Natural killer cell treated with Interleukin-12 subunit alpha and Interleukin-12 subunit beta and Interleukin-15 and Interleukin-18, amount 100 ng/mL, for 72 hours (primary cell): ENCODE results near the gene RIMBP2. TPM values are rescaled to one million over a fixed set of nuclear protein-coding genes. Genes with fewer than 3 reads are reported as not detected.

ENCODE experiments used
- ATAC-seq, 2 donors: fragments of 150-1000 bp; cut with Tn5 transposase in 1 of 2; sonication (Bioruptor Pico), chemical (Tn5 transposase) in 1 of 2; 2 replicates each; pipeline ENCODE4 v1.10.0; 2021
- DNase-seq: peaks from one replicate; pipeline ENCODE4 v3.0.0; 2022; ENCODE audit warnings: low spot score
- H3K27ac Mint-ChIP-seq, 2 donors: 1 replicate in 1 of 2; 2 replicates in 1 of 2; pipeline ENCODE4 v1.8.0; 2022; ENCODE audit warnings: mixed read lengths in 2 of 2, mild to moderate bottlenecking in 1 of 2, moderate library complexity in 1 of 2
- H3K27me3 Mint-ChIP-seq, 2 donors: 1 replicate in 1 of 2; 2 replicates in 1 of 2; pipeline ENCODE4 v1.8.0; 2022; ENCODE audit warnings: mixed read lengths in 2 of 2
- H3K36me3 Mint-ChIP-seq: one replicate; pipeline ENCODE4 v1.8.0; 2022; ENCODE audit warnings: mixed read lengths
- H3K4me1 Mint-ChIP-seq, 2 donors: 1 replicate in 1 of 2; 2 replicates in 1 of 2; pipeline ENCODE4 v1.8.0; 2022; ENCODE audit warnings: low read depth in 2 of 2, mixed read lengths in 2 of 2, mild to moderate bottlenecking in 1 of 2
- H3K4me3 Mint-ChIP-seq: one replicate; pipeline ENCODE4 v1.8.0; 2022; ENCODE audit warnings: mixed read lengths
- H3K9me3 Mint-ChIP-seq: 2 replicates; pipeline ENCODE4 v1.8.0; 2022; ENCODE audit warnings: mixed read lengths
- total RNA-seq, 2 donors: library from RNA; stranded (reverse); gene quantifications; one replicate each; pipeline ENCODE4 v1.2.3, GENCODE V29; 2022

RIMBP2 gene
- total RNA-seq, 2 donors from 2014 or later = not detected

DNA sequence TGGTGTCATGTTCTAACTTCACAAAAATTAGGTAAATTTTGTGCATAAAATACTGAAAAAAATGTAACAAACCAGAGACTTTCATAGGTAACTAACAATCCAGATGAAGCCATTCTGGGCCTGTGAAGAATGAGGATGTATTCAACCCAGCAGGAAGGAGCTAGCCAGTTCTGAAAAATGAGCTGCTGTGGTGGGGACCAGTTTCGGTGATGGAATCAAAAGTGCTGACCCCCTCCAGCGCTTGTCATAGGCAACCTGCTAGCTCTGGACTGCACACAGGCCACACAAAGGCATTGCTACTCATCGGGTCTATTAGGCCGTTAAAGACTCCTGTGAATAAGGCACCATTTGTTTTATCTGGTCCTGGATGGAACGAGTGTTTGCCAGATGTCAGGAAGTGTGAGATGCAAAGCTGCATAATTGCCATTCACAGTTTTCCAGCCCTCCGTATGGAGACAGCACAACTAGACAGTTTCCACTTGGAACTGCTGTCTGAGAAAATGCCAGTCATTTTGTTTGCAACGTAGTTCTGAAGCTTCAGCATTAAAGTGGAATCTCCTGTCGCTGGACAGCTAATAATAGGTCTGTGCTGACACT lies 3.3 kb upstream of the RIMBP2 start:
- Mint-ChIP-seq H3K36me3 (peaks cover 22% of the 10 kb centered on the region), H3K27ac (no peak overlapping the region), H3K9me3 (peaks cover 24% of the 10 kb centered on the region), H3K27me3 (peaks cover 20 to 38% of the 10 kb centered on the region in 2 donors), H3K4me3 (no peak overlapping the region), H3K4me1 (no peaks in the 10 kb centered on the region)
- DNase-seq = no peak
- no peak for ATAC-seq

DNA sequence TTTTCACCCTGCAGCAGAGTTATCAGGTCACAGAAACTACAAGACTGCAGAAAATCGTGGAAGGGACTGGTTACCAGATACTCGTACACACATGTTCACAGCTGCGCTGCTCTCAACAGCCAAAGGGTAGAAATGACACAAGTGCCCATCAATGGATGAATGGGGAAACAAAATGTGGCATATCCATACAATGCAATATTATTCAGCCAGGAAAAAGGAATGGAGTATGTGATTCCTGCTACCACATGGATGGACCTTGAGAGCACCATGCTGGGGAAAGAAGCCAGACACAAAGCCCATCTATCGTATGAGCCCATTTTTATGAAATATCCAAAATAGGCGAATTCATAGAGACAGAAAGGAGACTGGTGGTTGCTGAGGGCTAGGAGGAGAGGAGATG lies 1.7 kb upstream of the RIMBP2 start:
- no peak for ATAC-seq
- Mint-ChIP-seq H3K9me3 (peaks cover 10% of the 10 kb centered on the region), H3K27me3 (peaks cover 26 to 29% of the 10 kb centered on the region in 2 donors), H3K4me1 (peaks cover 0 to 4% of the 10 kb centered on the region in 2 donors), H3K4me3 (no peak overlapping the region), H3K27ac (no peak overlapping the region), H3K36me3 (peaks cover 7% of the 10 kb centered on the region)
- no peak for DNase-seq

DNA sequence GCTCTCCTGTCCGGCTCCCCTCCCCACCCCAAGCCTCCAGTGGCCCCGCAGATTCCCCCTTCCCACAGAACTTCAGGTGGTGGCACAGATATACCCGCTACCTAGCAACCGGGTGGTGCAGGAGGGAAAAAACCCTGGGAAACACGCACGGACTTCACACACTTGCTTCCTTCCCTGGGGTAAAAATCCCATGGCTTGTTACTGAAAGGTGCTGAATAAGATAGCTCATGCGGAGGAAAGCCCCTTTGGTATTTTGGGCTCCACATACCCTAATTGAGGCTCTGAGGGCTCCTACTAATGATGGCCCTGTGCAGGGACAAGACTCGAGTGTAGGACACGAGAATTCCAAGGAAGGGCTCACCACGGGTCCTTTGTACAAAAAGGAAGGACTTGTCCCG lies 869 bp upstream of the RIMBP2 start:
- H3K4me3 Mint-ChIP-seq = no peak overlapping the region
- H3K9me3 Mint-ChIP-seq = peaks cover 4% of the 10 kb centered on the region
- no peak for DNase-seq
- H3K27me3 Mint-ChIP-seq = peaks cover 29 to 33% of the 10 kb centered on the region in 2 donors
- no peak for ATAC-seq
- H3K36me3 Mint-ChIP-seq = no peaks in the 10 kb centered on the region
- peaks cover 0 to 5% of the 10 kb centered on the region in 2 donors for H3K4me1 Mint-ChIP-seq
- H3K27ac Mint-ChIP-seq = no peak overlapping the region

DNA sequence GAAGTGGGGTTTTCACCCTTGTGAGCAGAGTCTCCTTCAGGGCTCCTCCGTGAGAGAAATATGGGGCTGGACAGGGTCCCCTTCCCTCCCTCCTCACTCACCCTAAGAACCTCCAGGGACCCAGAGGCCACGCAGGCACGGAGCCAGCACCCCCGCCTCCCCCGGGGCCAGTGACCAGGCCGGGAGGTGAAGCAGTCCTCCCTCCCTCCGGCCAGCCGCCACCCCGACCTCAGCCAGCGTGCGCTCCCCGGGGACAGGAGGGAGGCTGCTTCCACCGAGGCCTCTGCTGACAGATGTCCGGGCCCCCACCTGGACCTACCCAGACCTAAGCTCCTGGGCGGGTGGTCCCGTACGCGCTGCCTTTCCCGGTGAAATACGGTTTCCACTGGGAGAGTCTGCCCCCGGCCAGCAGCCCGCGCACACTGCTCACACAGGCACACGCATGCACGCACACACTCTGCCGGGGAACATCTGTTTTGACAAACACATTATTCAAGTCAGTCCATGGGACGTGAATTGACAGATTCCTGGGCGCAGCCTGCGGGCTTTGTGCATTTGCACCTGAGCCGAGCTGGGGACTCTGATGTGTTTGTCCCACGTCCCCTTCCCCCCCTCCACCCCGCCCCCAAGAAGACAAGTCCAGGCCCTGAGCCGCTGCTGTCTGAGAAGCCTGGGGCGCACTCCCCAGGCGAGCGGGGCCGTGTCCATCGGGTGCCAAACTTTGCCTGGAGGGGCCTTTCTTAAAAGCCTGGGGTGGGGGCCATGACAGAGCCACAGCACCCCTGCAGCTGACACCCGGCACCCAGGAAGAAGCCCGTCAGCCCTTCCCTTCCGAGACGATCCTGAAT lies 725 bp downstream of the RIMBP2 start:
- Mint-ChIP-seq H3K27me3 (peaks cover 29 to 36% of the 10 kb centered on the region in 2 donors), H3K4me1 (peaks cover 0 to 5% of the 10 kb centered on the region in 2 donors), H3K36me3 (no peaks in the 10 kb centered on the region), H3K9me3 (peaks cover 4% of the 10 kb centered on the region), H3K27ac (no peak overlapping the region), H3K4me3 (no peak overlapping the region)
- no peak for DNase-seq
- no peak for ATAC-seq

DNA sequence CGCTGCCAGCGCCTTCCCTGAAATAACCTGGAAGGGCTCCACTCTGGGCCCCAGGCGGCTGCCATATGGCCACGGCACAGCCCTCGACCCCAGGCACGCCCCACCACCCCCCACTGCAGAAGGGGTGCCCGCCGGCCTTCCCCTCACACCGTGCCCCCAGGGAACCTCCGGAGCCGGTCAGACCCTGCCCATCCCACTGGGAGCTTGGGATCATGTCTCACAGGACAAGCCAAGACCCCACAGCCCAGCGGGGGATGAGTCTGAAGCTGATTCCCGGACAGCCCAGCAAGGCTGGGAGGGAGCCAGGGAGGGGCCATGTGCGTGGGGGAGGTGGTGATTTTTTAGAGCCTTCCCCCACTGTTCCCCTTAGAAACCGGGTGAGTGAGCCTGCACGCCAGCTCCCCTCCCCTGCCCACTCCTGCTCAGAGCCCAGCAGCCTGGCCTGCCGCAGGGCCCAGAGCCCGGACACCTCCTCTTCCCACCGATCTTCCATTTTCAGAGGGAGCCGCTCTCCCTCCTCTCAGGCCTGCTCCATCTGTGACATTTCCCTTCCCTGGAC lies 1.4 kb downstream of the RIMBP2 start:
- no peak for ATAC-seq

DNA sequence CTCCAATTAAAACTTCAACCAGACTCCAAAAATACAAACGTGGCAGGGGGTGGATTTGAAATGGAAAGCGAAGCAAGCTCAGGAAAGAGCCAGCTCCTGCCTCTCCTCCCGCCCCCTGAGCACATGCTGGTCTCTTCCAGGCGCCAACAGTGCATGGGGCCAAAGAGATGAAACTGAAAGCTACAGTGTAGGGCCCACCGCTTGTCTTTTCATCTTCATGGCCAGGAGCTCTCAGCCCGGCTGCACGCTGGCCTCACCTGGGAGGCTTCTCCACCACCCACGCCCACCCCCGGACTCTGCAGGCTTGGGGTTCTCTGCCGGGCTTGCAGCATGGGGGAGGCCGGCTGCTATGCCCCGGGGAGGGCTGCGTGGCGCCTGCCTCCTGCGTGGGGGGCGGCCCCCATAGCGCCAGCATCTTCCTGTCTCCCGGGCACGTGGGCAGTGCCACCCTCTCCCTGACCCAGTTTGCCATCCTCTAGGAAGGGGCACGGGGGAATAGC lies 2.0 kb downstream of the RIMBP2 start:
- no peak overlapping the region for H3K27ac Mint-ChIP-seq
- peaks cover 4% of the 10 kb centered on the region for H3K9me3 Mint-ChIP-seq
- H3K4me1 Mint-ChIP-seq = peaks cover 0 to 5% of the 10 kb centered on the region in 2 donors
- DNase-seq = no peak
- no peak overlapping the region for H3K4me3 Mint-ChIP-seq
- H3K27me3 Mint-ChIP-seq = peaks cover 29 to 34% of the 10 kb centered on the region in 2 donors
- ATAC-seq = no peak
- no peaks in the 10 kb centered on the region for H3K36me3 Mint-ChIP-seq

More for the DNA sequence above, 1.4 kb downstream of the RIMBP2 start:
- Mint-ChIP-seq H3K27me3 (peaks cover 29 to 34% of the 10 kb centered on the region in 2 donors), H3K4me1 (peaks cover 0 to 5% of the 10 kb centered on the region in 2 donors), H3K9me3 (peaks cover 4% of the 10 kb centered on the region), H3K4me3 (no peak overlapping the region), H3K27ac (no peak overlapping the region), H3K36me3 (no peaks in the 10 kb centered on the region)
- no peak for DNase-seq

DNA sequence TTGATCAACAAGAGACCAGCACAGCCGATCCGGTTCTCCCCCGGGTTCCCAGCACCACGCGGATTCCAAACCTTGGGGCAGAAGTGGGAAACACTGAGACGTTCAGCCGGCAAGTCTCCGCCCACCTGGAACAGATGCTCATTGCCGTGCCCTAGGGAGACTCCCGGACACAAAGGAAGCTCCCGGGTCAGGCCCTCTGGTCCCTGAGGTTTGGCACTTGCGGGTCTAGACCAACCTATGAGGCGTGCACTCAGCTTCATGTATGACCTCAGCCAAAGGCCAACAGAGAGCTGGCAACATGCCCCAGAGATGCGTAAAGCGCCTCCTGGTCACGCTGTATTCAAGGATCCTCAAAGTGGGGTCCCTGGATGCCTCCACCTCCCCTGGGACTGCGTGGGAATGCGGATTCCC lies 2.5 kb downstream of the RIMBP2 start:
- H3K4me1 Mint-ChIP-seq = peaks cover 0 to 5% of the 10 kb centered on the region in 2 donors
- H3K27ac Mint-ChIP-seq = no peak overlapping the region
- no peaks in the 10 kb centered on the region for H3K36me3 Mint-ChIP-seq
- no peak overlapping the region for H3K4me3 Mint-ChIP-seq
- H3K27me3 Mint-ChIP-seq = peaks cover 29 to 34% of the 10 kb centered on the region in 2 donors
- no peak for ATAC-seq
- peaks cover 4% of the 10 kb centered on the region for H3K9me3 Mint-ChIP-seq
- DNase-seq = no peak

DNA sequence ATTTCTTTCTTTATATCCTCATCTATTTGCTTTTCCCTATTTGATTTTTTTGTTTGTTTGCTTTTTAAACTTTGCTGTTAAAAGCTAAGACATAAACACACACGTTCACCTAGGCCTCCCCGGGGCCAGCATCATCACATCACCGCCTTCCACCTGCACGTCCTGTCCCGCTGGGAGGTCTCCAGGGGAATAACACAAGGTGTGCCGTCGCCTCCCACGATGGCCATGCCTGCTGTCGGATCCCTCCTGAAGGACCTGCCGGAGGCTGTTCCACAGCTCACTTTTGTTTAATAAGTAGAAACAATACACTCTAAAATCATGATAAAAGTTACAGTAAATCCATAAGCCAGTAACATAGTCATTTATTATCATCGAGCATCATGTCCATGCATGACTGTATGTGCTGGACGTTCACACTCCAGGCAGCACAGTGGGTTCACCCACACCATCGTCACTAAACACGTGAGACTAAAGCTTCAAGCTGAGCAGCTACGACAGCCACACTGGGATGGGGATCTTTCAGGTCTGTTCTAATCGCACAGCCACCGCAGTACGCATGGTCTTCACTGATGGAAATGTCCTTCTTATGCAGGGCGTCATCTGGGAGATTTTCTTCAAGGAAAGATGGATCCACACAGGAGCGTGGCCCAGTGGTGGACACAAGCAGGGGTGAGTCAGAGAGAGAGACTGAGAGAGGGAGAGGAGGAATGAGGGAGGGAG lies 3.6 kb downstream of the RIMBP2 start:
- no peak overlapping the region for H3K4me3 Mint-ChIP-seq
- DNase-seq = no peak

DNA sequence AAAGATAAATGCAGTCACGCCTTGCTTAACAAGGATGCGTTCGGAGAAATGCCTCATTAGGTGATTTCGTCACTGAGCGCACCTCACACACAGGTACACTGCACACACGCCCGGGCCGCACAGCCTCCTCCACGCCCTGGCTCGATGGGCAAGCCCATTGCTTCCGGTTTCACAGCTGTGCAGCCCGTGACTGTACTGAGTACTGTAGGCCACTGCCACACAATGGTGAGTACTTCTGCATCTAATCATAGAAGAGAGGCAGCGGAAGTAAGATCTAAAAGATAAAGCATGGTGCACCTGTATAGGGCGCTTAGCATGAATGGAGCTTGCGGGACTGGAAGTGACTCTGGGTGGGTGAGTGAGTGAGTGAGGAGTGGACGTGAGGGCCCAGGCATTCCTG lies 4.3 kb downstream of the RIMBP2 start:
- ATAC-seq (no peak), DNase-seq (no peak)
- H3K4me1 Mint-ChIP-seq = peaks cover 0 to 5% of the 10 kb centered on the region in 2 donors
- no peaks in the 10 kb centered on the region for H3K9me3 Mint-ChIP-seq
- H3K4me3 Mint-ChIP-seq = no peak overlapping the region
- H3K36me3 Mint-ChIP-seq = no peaks in the 10 kb centered on the region
- H3K27ac Mint-ChIP-seq = no peak overlapping the region
- H3K27me3 Mint-ChIP-seq = peaks cover 22 to 25% of the 10 kb centered on the region in 2 donors

More for the DNA sequence above, 3.6 kb downstream of the RIMBP2 start:
- H3K27ac Mint-ChIP-seq = no peak overlapping the region
- peaks cover 23 to 28% of the 10 kb centered on the region in 2 donors for H3K27me3 Mint-ChIP-seq
- H3K4me1 Mint-ChIP-seq = peaks cover 0 to 5% of the 10 kb centered on the region in 2 donors
- H3K36me3 Mint-ChIP-seq = no peaks in the 10 kb centered on the region
- H3K9me3 Mint-ChIP-seq = no peaks in the 10 kb centered on the region
- ATAC-seq = no peak

DNA sequence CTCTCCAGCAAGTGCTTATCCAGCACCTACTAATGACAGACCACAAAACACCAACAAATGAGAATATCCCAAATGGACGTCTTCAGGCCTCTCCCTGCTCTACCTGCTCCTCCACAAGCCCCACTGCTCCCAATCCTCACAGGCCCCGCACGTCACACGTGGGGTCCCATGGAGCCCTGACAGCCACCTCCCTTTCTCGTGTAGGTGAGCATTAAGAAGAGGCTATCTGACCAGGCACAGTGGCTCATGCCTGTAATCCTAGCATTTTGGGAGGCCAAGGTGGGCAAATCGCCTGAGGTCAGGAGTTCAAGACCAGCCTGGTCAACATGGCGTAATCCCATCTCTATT lies 5.4 kb downstream of the RIMBP2 start:
- H3K27ac Mint-ChIP-seq = no peak overlapping the region
- ATAC-seq = no peak

DNA sequence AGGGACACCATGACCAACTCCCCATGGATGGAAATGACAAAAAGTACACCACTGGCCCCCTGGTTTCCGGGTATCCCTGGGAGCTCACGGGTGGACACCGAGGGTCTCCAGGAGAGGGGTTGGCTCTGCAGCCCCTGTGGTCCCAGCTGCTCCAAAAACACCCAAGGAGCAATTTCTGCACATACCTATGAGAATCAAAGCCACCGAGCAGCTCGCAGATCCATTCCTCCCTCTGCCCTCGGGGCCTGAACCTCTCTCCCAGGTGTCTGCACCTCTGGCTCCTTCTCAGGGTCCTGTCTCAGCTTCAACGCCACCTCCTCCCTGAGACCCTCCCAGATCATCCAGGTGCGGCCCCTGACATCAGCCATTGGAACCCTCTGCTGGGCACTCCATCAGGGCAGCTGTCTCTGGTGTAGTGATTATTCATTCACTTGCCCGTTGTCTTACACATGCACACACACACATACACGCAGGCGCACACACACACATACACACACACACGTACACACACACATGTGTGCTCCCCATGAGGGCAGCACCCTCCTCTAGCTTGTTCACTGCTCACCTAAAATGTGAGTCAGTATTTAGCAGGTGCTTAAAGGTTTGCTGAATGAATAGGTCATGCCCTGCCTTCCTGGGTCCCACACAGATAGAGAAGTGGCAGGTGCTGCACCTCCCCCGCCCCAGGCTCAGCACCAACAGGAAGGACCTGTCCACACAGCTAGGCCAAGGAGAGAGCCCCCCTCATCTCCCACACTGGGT lies 5.9 kb downstream of the RIMBP2 start:
- H3K4me1 Mint-ChIP-seq = peaks cover 0 to 5% of the 10 kb centered on the region in 2 donors
- H3K27me3 Mint-ChIP-seq = peaks cover 13 to 23% of the 10 kb centered on the region in 2 donors
- H3K36me3 Mint-ChIP-seq = no peaks in the 10 kb centered on the region
- H3K9me3 Mint-ChIP-seq = no peaks in the 10 kb centered on the region
- no peak for DNase-seq
- ATAC-seq = no peak
- no peak overlapping the region for H3K4me3 Mint-ChIP-seq
- H3K27ac Mint-ChIP-seq = no peak overlapping the region

More for the DNA sequence above, 5.4 kb downstream of the RIMBP2 start:
- no peak overlapping the region for H3K4me3 Mint-ChIP-seq
- DNase-seq = no peak
- H3K9me3 Mint-ChIP-seq = no peaks in the 10 kb centered on the region
- peaks cover 13 to 21% of the 10 kb centered on the region in 2 donors for H3K27me3 Mint-ChIP-seq
- H3K36me3 Mint-ChIP-seq = no peaks in the 10 kb centered on the region
- peaks cover 0 to 5% of the 10 kb centered on the region in 2 donors for H3K4me1 Mint-ChIP-seq

DNA sequence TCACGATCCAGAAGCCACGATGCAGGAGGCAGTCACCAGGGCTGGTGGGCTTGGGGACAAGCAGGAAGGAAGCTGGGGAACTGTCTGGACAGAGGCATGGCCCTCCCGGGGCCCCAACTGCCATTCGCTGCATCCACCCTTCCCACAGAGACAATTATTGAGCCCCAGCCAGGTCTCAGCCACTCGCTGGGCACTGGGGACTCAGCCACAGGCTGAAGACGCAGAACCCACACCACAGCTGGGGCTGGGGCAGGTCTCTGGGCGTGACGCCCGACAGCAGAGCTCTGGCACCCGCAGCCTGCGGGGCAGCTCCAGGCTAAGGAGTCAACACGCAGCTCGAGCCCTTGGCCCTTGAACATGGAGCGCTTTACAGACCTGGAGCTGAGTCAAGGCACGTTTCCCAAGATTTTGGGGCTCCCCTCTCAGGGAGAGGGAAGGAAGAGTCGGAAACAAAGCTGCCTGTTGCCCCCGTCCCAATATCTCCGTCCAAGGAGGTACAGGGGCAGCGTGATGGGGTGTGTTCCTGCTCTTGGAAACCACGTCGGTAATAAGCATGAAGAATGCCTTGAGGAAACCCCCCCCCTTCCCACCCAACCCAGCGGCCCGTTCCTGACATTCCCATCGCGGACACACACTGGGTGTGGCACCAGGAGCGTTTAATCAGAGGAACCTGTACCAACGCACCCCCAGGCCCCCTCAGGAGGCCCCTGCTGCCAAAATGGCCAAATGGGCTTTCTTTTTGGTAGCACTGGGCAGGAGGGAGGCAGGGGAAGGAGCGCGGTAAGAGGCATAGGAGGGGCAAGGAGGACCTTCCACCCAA lies 6.7 kb downstream of the RIMBP2 start:
- Mint-ChIP-seq H3K27me3 (peaks cover 13 to 21% of the 10 kb centered on the region in 2 donors), H3K27ac (no peak overlapping the region), H3K4me3 (no peak overlapping the region), H3K4me1 (peaks cover 0 to 5% of the 10 kb centered on the region in 2 donors), H3K36me3 (no peaks in the 10 kb centered on the region), H3K9me3 (no peaks in the 10 kb centered on the region)
- no peak for DNase-seq
- ATAC-seq = no peak
